HG03196 (cell line): ENCODE data around the gene PSMG4.

Experiments
- ATAC-seq: cut with Tn5 transposase; IDR thresholded peaks from one replicate; pipeline ENCODE4 v1.9.1; 2021; ENCODE audit not compliant: unreplicated experiment

PSMG4 gene

GRCh38 chr6:3305831-3306230 lies 47.1 kb downstream of the PSMG4 start:
- no peak for ATAC-seq

- ATAC-seq: no peak
Measured at GRCh38 chr6:3306848-3307247, 48.1 kb downstream of the PSMG4 start.

DNA sequence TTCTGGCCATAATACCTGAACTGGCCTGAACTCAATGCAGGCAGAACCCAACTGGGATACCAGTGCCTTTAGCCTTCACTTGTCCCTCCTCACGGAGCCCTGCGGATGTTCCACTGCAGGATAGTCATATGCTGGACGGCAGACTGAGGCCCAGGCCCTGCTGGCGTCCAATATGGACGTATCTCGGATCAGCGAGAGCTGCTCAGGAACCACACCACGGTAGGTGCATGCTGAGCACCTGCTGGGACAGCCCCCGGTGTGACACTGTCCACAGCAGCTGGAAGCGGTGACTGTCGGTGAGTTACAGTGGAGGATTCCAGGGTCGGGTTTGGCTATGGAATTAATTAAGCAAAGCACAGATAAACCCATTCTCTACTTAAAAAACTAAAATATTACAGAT lies 48.7 kb downstream of the PSMG4 start:
- ATAC-seq: no peak

GRCh38 chr6:3308106-3308505 lies 49.4 kb downstream of the PSMG4 start:
- no peak for ATAC-seq

DNA sequence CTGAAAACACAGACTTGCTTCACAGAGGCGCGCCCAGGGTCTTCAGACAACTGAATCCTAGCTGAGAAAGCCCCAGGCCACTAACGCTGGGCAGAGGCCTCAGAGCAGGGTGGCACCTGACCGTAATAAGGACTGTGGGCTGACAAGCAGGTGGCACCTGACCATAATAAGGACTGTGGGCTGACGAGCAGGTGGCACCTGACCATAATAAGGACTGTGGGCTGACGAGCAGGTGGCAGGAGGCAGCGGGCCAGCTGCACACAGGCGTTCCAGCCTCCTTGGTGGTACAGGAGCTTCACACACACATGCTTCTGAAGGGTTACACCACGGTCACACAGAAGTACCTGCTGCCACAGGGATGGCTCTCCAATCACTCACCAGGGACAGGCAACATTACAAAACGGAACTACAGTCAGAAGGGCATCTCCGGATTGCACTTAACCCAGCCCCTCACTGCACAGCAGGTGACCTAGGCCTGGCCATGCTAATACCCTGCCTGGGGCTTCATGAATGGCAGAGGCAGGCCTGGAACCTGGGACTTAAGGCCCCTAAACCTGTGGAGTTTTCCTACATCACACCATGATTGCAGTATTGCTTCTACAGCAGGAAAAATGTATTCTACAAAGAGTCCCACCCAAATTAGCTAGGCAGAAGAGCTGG lies 50.8 kb downstream of the PSMG4 start:
- no peak for ATAC-seq

GRCh38 chr6:3310051-3310448 lies 51.3 kb downstream of the PSMG4 start:
- no peak for ATAC-seq

- no peak for ATAC-seq
Measured at GRCh38 chr6:3310703-3311102, 52.0 kb downstream of the PSMG4 start.

GRCh38 chr6:3311826-3312225 lies 53.1 kb downstream of the PSMG4 start:
- ATAC-seq: no peak

DNA sequence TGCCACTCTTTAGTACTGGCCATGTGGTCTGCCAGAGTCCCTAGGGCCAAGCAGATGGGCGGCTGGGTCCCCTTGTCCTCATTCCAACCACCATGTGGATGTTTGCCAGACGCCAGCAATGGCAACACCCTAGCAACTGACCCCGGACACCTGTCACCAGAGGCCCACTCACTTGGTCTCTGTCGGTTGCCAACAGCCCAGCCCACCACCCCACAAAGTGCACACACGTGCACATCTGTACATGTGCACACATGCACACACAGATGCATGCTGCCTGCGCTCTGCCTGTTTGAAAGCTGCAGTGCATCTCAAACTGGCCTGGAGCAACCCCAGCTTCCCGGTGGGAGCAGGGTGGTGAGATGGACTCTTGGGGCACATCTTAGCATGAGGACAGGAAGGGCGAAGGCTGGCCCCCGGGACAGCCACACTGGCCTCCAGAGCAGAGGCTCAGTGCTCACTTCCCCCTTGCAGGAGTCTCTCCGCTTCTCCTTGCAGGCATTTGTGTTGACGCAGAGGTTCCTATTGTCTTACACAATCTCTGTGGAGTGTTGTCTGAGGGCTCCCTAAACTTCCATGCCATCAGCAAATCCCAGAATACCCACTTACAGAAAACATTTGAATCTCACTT lies 54.0 kb downstream of the PSMG4 start:
- no peak for ATAC-seq

GRCh38 chr6:3314176-3314575 lies 55.4 kb downstream of the PSMG4 start:
- ATAC-seq: no peak

- ATAC-seq: no peak
Measured at GRCh38 chr6:3314621-3315467, 56.1 kb downstream of the PSMG4 start.

- no peak for ATAC-seq
Measured at GRCh38 chr6:3315841-3316240, 57.1 kb downstream of the PSMG4 start.

DNA sequence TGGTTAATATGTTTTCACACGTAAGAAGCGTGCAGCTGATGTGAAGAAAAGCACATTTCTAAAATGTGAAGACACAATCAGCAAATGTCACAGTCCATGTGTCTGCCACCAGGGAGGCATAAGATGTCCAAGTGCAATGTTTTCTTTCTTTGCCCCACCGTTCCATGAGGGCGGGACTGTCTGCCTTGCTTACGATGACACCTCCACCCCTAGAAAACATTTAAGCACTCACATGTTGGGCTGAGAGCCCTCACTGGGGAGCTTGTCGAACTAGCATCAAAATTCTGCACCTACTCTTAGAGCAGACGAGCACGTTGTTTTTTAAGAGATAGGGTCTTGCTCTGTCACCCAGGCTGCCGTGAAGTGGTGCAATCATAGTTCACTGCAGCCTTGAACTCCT lies 57.6 kb downstream of the PSMG4 start:
- no peak for ATAC-seq

DNA sequence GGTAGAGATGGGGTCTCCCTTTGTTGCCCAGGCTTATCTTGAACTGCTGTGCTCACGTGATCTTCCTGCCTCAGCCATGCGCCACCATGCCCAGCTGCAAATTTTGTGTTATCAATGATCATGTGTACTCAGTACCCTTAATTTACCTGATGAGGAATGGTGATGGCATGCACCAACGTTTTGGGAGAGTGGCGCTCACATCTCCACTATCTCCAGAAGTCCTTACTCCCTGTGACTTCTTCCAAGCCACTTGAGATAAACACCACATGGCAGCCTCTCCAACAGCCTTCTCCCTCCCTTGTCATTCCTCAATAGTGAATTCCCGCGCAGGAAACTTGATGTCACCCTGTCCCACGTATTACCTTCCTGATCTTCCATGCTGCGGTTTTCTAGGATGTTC lies 58.1 kb downstream of the PSMG4 start:
- ATAC-seq: no peak
